ENCODE results near the gene ARHGEF11.

ARHGEF11 gene

DNA sequence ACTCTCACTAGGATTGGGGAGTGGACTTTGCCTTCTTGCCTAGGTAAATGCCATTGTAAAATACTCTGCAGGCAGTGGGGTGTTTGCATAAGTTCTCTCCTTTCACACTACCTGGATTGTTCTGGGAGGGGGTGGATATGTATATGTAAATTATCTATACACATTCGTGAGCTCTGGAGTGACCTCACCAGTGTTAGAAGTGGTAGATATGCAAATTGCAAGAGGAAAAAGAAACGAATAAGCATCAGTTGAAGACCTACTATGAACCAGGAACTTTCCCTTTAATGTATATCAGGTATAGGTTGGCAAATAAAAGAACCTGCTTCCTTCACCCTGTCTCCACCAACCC lies 1.5 kb upstream of the ARHGEF11 start:
- no peak for DNase-seq

DNA sequence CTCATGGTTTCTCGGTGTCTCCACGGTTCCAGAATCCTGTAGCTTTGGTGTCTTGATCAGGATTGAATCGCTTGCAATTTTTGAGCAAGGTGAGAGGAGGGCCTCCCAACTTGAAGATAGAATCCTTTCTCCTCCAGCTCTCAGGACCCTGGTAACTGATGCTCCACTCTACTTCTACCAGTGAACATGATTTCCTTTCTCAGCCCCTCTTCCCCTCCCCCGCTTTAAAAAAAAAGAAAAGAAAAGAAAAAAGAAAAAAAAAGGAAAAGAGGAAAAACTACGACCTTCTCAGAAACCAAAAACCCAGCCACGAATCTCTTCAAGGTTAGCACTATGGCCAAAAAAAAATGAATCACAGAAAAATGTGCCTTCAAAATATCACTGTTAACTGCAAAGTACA lies 1.2 kb downstream of the ARHGEF11 start:
- no peak for DNase-seq

DNA sequence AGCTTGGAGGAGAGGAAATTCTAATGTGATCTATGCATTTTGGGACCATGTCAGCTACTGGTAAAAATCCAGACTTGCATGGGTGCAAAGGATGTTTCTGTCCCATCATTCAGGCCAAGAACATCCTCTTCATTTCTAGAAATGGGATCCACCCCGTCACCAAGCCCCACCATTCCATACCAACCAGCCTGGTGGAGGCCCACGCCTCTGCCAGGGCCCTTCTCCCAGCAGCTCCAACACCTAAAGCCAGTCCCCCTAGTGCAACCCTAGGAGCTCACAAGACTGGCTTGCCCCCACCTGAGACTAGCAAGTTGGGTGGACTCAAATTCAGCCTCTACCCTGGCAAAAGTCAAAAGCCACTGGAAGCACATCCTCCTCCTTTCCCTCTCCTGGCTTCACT lies 1.9 kb downstream of the ARHGEF11 start:
- no peak for DNase-seq

DNA sequence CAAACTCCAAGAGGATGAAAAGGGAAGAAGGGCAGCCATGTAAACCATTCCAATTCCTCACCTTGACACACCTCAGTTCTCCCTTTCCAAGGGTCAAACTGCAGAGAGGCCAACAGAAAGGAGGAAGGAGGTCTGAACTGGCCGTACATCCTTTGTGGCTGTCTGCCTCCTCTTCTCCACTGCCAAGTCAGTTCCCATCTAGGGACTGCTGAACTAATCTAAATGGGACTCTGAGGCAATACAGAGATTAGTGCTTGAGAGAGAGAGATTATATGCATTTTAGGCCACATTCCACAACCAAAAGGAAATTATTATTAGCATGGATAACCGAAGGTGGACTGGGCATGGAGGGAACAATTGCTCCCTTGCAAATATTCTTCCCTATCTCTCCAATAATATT lies 2.7 kb downstream of the ARHGEF11 start:
- no peak for DNase-seq

DNA sequence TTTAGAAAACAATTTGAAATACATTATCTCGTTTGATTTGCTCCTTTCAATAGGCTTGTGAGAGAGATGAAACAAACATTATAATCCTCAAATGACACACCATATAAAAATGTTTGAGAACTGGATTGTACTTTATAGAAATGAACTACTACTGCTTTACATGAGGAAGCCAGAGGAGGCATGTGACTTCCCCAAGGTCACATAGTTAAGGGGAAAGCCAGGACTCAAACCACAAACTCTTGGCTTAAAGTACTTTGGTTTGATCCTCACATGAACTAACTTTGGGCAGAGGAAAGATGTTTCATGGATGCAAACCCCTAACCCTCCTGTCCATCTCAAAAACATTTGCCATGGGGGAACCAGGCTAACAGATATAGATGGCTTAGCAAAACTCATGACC lies 4.7 kb downstream of the ARHGEF11 start:
- DNase-seq = no peak

DNA sequence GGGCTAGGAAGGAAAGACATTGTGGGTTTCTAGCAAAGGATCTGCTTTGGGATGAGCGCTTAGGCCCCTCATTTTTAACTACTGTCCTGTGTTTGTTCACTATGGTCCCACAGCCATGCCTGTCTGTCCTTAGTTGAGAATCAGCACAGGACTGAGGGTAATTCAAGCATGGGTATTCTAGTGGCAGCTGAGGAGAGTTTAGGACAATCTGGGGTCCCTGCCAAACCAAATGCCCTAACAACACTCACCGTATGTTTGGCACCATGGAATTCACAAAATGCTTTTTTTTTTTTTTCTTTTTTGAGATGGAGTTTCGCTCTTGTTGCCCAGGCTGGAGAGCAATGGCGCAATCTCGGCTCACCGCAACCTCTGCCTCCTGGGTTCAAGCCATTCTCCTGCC lies 10.4 kb downstream of the ARHGEF11 start:
- no peak for DNase-seq

DNA sequence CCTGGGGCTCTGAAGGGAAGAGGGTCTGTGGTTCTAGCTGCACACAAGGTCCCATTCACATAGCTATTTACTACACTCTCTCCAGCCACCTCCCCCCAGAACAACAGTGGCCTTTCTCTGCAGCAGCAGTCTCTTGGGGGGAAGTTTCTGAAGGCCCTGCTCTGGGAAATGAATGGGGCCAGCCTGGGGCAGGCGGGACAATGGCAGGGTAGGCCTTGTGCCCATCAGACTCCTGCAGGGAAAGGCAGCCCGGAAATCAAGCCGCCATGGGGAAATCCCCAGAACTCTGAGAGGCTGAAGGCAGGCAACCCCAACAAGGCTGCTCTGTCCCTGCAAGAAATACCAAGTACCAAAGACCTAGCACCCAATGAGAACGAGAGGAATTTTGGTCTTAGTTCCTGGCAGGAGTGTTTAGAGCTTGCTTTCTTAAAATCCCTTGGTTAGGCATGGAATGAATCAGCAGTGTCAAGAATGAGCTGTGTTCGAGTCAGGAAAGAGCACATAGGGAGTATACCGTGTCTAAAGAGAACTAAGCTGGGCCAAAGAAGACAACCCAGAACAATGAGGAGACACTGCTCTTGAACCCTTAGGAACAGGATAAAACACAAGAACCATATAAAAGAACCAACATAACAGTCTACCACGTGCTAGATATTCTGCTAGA lies 11.3 kb downstream of the ARHGEF11 start:
- DNase-seq = no peak

DNA sequence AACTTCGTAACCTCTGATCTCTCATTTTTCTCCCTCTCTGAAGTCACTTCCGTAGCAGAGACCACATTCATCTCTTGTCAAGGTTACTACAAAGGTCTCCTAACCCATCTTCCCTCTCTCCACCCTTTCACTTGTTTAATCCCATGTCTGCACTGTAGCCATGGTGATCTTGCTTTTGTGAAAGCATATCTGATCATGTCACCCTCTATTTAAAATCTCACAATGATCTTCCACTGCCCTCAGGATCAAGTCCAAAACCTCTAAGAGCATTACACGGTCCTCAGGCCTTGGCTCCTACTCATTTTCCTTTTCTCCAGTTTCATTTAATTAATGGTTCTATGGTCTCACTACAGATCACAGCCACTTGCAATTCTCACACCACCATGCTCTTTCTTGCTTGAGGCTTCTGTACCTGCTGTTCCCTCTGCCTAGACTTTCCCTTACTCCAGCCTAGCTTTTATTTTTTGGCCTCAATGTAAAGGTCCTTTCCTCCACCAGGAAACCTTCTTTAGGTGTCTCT lies 12.1 kb downstream of the ARHGEF11 start:
- no peak for DNase-seq

DNA sequence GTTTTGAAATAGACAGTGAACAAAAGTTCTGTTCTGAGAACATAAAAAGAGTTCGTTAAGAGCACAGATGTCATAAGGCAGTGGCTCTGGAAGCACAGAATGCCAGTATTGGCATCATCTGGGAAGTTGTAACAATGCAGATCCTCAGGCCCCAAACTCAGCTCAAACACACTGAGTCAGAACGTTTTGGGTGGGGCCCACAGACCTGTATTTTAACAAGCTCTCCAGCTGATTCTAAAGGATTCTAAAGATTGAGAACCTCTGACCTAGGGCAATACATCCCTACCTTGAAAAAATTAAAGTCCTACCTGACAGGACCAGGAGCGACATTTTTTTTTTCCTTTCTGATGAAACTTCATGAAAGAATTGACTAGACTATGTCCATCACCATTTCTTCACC lies 13.2 kb downstream of the ARHGEF11 start:
- DNase-seq = no peak

DNA sequence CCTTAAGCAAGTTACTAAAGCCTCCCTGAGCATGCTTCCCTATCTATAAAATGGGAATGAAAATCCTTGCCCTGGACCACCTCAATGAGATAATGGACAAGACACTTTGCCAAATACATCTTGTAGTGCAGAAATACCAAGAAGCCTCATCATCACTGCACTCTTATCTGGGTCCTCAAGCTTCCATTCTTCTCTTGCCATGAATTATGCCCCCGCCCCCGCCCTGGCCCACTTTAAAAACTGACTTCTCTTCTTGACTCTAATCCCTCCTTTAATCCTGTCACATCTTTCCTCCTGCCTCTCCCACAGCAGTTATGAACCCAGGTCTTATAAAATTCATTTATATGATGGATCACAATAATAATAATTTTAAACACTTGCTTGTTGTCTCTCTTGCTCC lies 14.8 kb downstream of the ARHGEF11 start:
- DNase-seq = no peak

DNA sequence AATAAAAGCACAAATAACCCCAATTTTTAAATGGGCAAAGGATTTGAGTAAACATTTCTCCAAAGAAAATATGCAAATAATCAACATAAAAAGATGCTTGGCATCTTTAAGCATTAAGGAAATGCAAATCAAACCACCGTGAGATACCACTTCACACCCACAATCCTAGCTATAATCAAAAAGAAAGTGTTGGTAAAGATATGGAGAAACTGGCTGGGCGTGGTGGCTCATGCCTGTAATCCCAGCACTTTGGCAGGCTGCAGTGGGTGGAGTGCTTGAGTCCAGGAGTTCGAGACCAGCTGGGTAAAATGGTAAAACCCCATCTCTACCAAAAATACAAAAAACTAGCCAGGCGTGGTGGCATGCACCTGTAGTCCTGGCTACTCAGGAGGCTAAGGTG lies 16.9 kb downstream of the ARHGEF11 start:
- no peak for DNase-seq

DNA sequence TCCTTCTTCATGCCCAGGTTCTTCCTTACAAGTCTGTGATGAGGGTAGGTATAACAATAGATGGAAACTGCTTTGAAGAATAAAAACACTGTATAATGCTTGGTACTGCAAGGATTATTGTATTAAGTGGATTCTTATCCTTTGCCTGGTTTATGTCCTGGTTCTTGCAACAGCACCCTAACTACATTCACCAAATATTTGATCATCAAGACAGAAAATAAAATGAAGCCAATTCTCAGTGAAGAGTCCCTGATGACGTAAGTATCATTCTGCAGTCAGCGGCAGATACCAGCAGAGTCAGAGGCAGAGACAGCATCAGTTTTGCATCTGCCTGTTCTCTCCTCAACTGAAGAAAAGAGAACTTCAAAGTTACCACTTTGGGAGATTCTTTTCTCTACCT lies 19.7 kb downstream of the ARHGEF11 start:
- DNase-seq = no peak

DNA sequence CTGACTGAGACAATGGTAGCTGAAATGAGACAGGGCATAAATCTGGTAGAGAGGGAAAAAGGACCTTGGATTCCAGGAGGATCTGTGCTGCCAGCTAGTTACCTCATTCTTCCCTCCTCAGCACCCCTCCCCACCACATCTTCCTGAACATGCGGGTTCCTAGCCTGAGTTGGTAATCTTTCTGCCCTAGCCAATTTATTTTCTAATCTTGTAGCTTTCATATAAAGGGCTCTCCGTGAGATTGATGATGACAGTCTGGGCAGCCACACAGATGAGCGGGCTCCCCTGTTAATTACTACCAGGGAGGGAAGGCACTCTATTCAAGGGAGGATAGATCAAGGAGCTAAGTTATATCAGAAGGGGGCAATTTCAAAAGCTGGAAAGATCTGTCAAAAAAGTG lies 20.2 kb downstream of the ARHGEF11 start:
- no peak for DNase-seq

DNA sequence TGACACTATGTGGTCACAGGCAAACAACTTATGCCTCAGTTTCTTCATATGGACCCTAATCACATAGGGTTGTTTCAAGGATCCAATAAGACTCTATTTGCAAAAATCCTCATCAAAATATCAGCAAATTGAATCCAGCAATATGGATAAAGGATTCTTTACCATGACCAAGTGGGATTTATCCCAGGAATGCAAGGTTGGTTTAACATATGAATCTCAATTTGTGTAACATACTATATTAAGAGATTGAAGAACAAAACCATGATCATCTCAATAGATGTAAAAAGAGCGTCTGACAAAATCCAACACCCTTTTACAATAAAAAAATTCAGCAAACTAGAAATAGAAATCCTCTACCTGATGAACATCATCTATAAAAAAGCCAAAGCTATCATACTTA lies 23.9 kb downstream of the ARHGEF11 start:
- DNase-seq = no peak

DNA sequence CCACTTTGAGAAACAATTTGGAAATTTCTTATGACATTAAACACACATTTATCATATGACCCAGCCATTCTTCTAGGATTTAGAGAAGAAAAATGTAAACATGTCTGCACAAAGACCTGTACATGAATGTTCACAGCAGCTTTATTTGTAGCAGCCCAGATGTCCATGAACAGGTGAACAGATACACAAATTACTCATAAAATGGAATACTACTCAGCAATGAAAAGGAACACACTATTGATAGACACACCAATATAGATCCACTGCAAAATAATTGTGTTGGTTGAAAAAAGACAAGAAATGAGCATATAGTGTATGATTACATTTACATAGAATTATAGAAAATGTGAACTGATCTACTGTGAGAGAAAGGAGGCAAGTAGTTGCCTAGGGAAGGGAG lies 26.1 kb downstream of the ARHGEF11 start:
- DNase-seq = no peak

DNA sequence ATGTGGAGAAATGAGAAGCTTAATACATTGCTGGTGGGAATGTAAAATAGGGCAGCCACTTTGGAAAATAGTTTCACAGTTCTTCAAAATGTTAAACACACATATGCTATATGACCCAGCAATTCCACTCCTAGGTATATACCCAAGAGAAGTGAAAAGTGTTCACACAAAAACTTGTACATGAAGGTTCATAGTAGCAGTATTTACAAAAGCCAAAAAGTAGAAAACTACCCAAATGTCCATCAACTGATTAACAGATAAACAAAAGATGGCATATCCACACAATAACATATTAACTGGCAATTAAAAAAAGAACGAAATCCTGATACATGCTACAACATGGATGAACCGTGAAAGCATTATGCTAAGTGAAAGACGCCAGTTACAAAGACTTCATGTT lies 33.7 kb downstream of the ARHGEF11 start:
- DNase-seq = no peak

DNA sequence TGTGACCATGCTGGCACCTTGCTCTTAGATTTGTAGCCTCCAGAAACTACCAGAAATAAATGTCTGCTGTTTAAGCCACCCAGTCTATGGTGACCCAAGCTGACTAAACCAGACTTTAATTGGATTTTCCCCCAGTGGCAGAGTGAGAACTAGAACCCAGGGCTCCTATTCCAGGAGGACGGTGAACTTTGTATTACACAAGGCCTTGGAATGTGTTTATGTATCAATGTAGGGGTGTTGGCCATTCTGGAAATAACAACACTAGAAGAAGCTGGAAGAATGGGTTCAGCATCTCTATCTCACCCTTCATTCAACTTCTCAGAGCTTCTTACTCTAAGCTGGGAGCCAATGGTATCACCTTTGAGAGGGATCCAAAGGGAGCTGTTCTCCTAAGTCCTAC lies 37.0 kb downstream of the ARHGEF11 start:
- DNase-seq = no peak

DNA sequence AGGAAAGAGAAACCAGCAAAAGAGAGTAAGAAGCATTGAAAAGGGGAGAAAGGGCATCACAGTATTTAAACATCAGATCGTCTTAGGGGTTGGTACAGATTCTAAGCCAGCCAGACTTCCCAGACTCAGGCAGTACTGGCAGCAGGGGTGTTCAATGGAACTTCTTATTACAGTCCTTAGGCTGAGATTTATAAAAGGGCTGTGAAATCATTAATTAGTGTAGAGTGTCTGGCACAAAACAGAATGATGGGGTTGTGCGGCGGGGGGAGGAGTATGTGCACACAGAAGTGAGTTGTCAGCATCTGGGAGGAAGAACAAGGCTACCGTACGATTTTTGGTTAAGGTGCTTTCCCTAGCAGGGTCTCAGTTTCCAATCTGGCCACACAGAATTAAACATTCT lies 38.2 kb downstream of the ARHGEF11 start:
- no peak for DNase-seq

DNA sequence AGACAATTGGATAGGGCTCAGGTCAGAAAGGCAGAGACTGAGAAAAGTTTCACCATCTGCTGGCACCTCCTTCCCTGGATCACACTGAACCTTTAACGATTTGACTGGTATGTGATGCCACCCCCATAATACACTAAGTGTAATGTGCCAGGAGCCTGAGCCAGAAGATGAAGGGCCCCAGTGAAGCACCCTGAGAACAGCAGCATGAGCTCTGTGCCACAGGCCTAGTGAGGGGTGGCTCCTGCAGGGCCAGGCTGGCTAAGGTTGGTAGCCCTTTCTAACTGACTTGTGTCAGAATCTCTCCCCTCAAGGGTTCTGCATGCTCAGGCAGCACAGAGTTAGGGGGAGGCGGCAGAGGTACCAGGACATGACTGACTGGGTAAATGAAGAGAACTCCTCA lies 38.9 kb downstream of the ARHGEF11 start:
- no peak for DNase-seq

DNA sequence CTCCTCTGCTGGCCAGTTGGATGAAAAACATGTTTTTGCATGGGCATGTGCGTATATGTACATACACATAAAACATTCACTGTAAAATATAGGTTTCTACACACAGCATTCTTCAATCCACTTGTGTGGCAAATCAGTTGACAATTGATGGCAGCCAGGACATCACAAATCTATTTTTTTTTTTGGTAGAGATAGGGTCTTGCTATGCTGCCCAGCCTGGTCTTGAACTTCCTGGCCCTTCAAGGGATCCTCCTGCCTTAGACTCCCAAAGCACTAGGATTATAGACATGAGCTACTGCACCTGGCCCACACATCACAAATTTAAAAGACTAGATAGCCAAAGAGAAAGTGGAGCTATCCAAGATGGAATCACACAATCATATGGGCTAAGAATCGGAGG lies 39.6 kb downstream of the ARHGEF11 start:
- no peak for DNase-seq

DNA sequence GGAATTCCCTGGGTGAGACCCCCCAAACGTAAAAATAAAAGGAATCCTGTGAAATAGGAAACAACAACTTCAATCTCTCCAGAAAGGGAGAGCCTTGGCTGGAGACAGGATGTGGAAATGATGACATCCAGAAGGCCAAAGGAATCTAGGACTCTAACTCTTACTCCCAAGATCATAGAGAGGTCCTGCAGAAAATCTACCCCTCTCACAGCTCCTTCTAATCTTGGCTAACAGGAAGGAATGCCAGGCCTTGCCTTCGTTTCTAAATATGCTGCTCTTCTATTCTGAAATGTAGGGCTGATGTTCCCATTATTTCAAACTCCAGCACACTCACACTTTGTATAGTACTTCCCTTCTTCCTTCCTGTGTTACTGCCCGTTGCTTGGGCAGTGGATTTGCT lies 40.7 kb downstream of the ARHGEF11 start:
- no peak for DNase-seq

DNA sequence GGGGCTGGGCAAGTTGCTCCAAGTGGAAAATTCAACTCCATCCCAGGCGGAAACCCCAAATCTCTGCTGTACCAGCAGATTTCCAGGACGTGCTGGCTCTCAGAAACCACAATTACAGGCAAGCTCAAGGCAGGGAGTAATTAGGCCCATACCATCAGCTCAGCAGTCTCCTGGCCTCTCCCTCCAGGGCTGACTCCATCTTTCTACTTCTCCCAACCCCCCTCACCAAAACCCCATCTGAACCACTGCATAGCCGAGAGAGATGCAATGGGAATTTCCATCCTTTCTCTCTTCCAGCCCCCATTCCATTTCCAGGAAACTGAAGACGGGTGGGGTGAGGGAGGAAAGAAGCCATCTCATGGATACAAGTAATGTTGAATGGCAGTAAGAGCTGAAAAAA lies 41.2 kb downstream of the ARHGEF11 start:
- no peak for DNase-seq

DNA sequence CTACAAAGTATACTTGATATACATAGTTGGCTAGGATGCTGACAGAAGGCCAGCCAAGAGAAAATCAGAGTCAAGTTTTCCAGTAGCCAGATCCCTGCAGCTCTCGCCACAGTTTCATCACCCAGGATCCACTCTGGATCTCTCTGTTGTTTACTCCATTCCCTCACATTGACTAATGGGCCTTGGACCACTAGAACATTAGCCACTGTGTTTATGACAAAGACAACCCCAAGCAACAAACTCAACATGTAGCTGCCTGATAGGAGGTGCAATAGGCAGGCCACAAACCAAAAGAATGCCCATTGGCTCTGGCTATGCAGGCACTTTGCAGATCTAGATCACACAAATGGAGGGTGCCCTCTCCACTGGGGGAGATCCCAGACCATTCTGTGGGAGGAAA lies 44.2 kb downstream of the ARHGEF11 start:
- no peak for DNase-seq

DNA sequence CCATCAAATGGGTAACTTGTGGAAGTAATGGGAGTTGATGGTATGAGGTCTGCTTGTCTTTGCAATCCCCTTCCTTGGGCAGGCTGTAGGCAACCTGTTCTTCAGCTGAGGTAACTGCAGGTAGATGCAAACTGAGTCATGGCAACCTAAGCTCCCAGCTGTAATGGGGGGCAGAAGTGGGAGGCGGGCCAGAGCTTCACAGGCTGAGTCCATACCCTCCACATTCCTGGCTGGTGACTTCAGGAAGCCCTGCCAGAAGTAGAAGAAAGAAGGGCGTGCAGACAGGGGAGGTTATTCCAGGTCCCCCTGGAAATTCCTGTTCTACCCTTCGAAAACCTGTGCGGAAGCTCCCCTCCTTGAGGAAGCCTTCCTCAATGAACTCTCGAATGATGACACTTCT lies 44.9 kb downstream of the ARHGEF11 start:
- DNase-seq = no peak

DNA sequence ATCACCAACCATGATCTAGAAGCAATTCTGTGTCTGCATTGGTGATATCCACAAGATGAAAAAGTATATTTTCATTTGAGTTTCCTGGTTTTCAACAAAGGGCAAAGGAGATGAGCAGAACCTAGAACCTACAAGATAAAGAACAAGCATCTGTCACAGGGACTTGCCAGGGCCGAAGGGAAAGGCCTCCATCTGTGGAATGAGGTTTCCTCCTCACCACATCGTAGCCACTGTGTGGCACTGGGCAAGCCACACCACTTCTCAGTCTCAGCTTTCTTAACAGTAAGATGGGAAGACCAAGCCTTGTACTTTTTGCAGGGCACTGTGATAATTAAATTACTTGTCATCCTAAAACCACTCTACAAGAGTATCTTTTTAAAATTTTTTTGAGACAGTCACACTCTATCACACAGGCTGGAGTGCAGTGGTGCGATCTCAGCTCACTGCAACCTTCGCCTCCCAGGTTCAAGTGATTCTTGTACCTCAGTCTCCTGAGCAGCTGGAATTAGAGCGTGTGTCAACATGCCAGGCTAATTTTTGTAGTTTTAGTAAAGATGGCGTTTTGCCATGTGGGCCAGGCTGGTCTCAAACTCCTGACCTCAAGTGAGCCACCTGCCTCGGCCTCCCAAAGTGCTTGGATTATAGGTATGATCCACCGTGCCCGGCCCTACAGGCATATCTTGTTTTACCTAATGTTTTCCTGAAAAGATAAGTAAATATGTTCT lies 45.8 kb downstream of the ARHGEF11 start:
- DNase-seq = no peak
